Peyer's patch (tissue), 4 donors: ENCODE results near the gene ARHGAP23. TPM values are rescaled to one million over a fixed set of nuclear protein-coding genes. Genes with fewer than 3 reads are reported as not detected.

ENCODE experiments used
- DNase-seq, 3 donors: peaks; one replicate each; pipeline ENCODE4 v3.0.0-alpha.2; 2017 to 2019
- H3K27ac ChIP-seq, 4 donors: fragments of 200-600 bp; sonication (generic); one replicate each; pipeline ENCODE4 v1.5.1; 2016 to 2019
- H3K27me3 ChIP-seq, 2 donors: fragments of 200-600 bp; sonication (generic); one replicate each; pipeline ENCODE4 v1.5.1; 2019
- H3K36me3 ChIP-seq, 3 donors: fragments of 200-600 bp; sonication (generic); one replicate each; pipeline ENCODE4 v1.5.1; 2016 to 2019
- H3K4me1 ChIP-seq, 4 donors: fragments of 200-600 bp; sonication (generic); one replicate each; pipeline ENCODE4 v1.5.1; 2016 to 2019
- H3K4me3 ChIP-seq, 4 donors: fragments of 200-600 bp; sonication (generic); 1 replicate in 3 of 4; 2 replicates in 1 of 4; pipeline ENCODE4 v1.5.1; 2016 to 2019; ENCODE audit warnings: mild to moderate bottlenecking in 1 of 4
- H3K9me3 ChIP-seq, 4 donors: fragments of 200-600 bp; sonication (generic); one replicate each; pipeline ENCODE4 v1.5.1; 2016 to 2019; ENCODE audit warnings: mild to moderate bottlenecking in 1 of 4
- CTCF ChIP-seq, 6 experiments: fragments of 450-650 bp in 4 of 6; fragments of 200-600 bp in 2 of 6; sonication (generic) in 1 of 6; IDR thresholded peaks; one replicate each; pipeline ENCODE4 v1.5.1; 2017 to 2019; ENCODE audit warnings: antibody characterized with exemption in 6 of 6, mild to moderate bottlenecking in 3 of 6, moderate library complexity in 1 of 6
- POLR2A ChIP-seq, 2 donors: fragments of 450-650 bp; IDR thresholded peaks; one replicate each; pipeline ENCODE4 v1.5.1; 2017; ENCODE audit warnings: antibody characterized with exemption in 2 of 2, mild to moderate bottlenecking in 2 of 2, moderate library complexity in 2 of 2
- total RNA-seq, 4 donors: library from RNA; depleted of rRNA; stranded (reverse); fragments of >200 nt; gene quantifications; one replicate each; pipeline ENCODE4 v1.1.0, GENCODE V29; 2016

Gene ARHGAP23
- total RNA-seq, 4 donors from 2014 or later: 0.88 to 36.3 (median 8.9) TPM

GRCh38 chr17:38544839-38545209 lies 116.6 kb downstream of the ARHGAP23 start:
- no peak for DNase-seq
- Histone ChIP-seq H3K36me3 (no peaks in the 10 kb centered on the region), H3K9me3 (no peaks in the 10 kb centered on the region), H3K27me3 (no peaks in the 10 kb centered on the region), H3K4me1 (no peaks in the 10 kb centered on the region), H3K27ac (no peak overlapping the region), H3K4me3 (no peak overlapping the region)
- TF ChIP-seq POLR2A (IDR thresholded peaks at IDR 0.05): no peak
- TF ChIP-seq CTCF (IDR thresholded peaks at IDR 0.05): no peak

GRCh38 chr17:38545531-38546225 lies 117.4 kb downstream of the ARHGAP23 start:
- no peak for TF ChIP-seq CTCF (IDR thresholded peaks at IDR 0.05)
- TF ChIP-seq POLR2A (IDR thresholded peaks at IDR 0.05): no peak
- no peak overlapping the region for H3K4me3 ChIP-seq
- no peaks in the 10 kb centered on the region for H3K4me1 ChIP-seq
- no peaks in the 10 kb centered on the region for H3K9me3 ChIP-seq
- H3K36me3 ChIP-seq: no peaks in the 10 kb centered on the region
- H3K27ac ChIP-seq: no peak overlapping the region
- no peaks in the 10 kb centered on the region for H3K27me3 ChIP-seq
- DNase-seq: peak in 1 of 3 donors; percentile 43

- Histone ChIP-seq H3K27ac (no peak overlapping the region), H3K4me3 (no peak overlapping the region), H3K36me3 (no peaks in the 10 kb centered on the region), H3K9me3 (no peaks in the 10 kb centered on the region), H3K4me1 (no peaks in the 10 kb centered on the region), H3K27me3 (no peaks in the 10 kb centered on the region)
- TF ChIP-seq CTCF (IDR thresholded peaks at IDR 0.05) (no peak), POLR2A (IDR thresholded peaks at IDR 0.05) (no peak)
- no peak for DNase-seq
These were observed 118.1 kb downstream of the ARHGAP23 start for GRCh38 chr17:38546396-38546795.

- no peaks in the 10 kb centered on the region for H3K9me3 ChIP-seq
- no peaks in the 10 kb centered on the region for H3K4me1 ChIP-seq
- DNase-seq: no peak
- H3K27me3 ChIP-seq: no peaks in the 10 kb centered on the region
- H3K27ac ChIP-seq: no peak overlapping the region
- H3K4me3 ChIP-seq: no peak overlapping the region
- H3K36me3 ChIP-seq: no peaks in the 10 kb centered on the region
- no peak for TF ChIP-seq POLR2A (IDR thresholded peaks at IDR 0.05)
- no peak for TF ChIP-seq CTCF (IDR thresholded peaks at IDR 0.05)
These were observed 119.2 kb downstream of the ARHGAP23 start for GRCh38 chr17:38547444-38547843.

- DNase-seq: no peak
- H3K9me3 ChIP-seq: no peaks in the 10 kb centered on the region
- H3K4me3 ChIP-seq: no peak overlapping the region
- no peaks in the 10 kb centered on the region for H3K4me1 ChIP-seq
- no peaks in the 10 kb centered on the region for H3K27me3 ChIP-seq
- TF ChIP-seq POLR2A (IDR thresholded peaks at IDR 0.05) (no peak), CTCF (IDR thresholded peaks at IDR 0.05) (no peak)
- no peak overlapping the region for H3K27ac ChIP-seq
- no peaks in the 10 kb centered on the region for H3K36me3 ChIP-seq
These were observed 121.0 kb downstream of the ARHGAP23 start for GRCh38 chr17:38549285-38549684.

GRCh38 chr17:38550661-38551060 lies 122.4 kb downstream of the ARHGAP23 start:
- no peaks in the 10 kb centered on the region for H3K9me3 ChIP-seq
- DNase-seq: no peak
- no peaks in the 10 kb centered on the region for H3K27me3 ChIP-seq
- no peak for TF ChIP-seq POLR2A (IDR thresholded peaks at IDR 0.05)
- no peak for TF ChIP-seq CTCF (IDR thresholded peaks at IDR 0.05)
- no peaks in the 10 kb centered on the region for H3K4me1 ChIP-seq
- H3K36me3 ChIP-seq: no peaks in the 10 kb centered on the region
- H3K4me3 ChIP-seq: no peak overlapping the region
- H3K27ac ChIP-seq: no peak overlapping the region
